D721Med (cell line): ENCODE measurements around the gene RNF10.
A peak's percentile ranks its signal among the peaks of the same experiment; 100 is the strongest.

ENCODE experiments used
- DNase-seq: peaks from one replicate; pipeline ENCODE4 v3.0.0; 2011; ENCODE audit warnings: low spot score; ENCODE audit not compliant: insufficient read length
- FAIRE-seq: peaks from 2 replicates; lab custom pipeline; 2011; peaks lifted over from hg19 to GRCh38; lab: Jason Lieb, UNC
- TF ChIP-seq, protein P1 (sequence below): IDR thresholded peaks from 2 replicates; pipeline ENCODE4 v1.5.1; 2012; ENCODE audit warnings: mild to moderate bottlenecking, control low read depth; ENCODE audit not compliant: insufficient read depth; ENCODE audit errors: missing control alignments

Gene RNF10

DNA sequence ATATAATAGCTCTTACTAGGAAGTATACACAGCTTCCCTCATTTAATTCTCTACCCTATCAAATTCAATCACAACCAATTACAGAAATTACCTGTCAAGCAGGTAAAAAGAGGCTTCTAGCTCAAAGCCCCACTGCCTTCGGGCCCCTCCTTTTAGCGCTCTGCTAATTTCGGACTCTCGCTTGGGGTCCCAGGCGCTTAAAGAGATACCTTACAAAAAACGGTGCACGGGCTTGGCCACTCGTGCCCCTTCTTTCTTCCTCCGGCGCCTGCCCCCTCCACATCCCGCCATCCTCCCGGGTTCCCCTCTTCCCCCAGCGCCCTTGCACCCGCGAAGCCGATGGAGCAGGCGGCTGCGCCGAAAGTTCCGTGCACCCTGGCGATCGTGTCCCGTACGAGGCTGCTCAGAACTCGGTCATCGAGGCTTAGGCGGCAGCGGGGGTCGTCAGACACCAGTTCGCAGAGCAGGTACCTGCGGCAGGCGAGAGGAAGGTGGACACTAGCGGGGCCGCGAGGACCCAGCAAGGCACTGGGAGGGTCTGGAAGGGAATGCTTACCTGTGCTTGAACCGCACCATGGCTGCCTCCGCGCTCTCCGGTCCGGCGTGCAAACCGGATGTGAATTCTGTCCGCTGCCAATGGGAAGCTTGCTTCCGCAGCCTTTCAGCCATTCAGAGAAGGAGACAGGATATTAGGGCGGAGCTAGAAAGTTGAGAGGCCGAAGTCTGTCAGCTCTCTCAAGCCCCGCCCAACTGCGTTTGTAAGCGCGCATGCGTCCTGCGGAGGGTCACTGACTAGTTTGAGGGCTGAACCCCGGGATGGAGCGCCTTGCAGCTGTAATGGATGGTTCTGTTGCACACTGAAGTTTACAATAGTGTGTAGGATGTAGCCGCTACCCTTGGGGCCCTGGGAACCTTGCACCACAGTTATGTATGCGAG lies 46.9 kb downstream of the RNF10 start, which contains the start of gene POP5:
TSS of gene POP5 (minus strand) at position 616 of the 937 bp plus-strand sequence. CDS start at position 576, 40 bp downstream.
- FAIRE-seq (no peak), DNase-seq (peak; percentile 60)
- TF ChIP-seq, protein P1, sequence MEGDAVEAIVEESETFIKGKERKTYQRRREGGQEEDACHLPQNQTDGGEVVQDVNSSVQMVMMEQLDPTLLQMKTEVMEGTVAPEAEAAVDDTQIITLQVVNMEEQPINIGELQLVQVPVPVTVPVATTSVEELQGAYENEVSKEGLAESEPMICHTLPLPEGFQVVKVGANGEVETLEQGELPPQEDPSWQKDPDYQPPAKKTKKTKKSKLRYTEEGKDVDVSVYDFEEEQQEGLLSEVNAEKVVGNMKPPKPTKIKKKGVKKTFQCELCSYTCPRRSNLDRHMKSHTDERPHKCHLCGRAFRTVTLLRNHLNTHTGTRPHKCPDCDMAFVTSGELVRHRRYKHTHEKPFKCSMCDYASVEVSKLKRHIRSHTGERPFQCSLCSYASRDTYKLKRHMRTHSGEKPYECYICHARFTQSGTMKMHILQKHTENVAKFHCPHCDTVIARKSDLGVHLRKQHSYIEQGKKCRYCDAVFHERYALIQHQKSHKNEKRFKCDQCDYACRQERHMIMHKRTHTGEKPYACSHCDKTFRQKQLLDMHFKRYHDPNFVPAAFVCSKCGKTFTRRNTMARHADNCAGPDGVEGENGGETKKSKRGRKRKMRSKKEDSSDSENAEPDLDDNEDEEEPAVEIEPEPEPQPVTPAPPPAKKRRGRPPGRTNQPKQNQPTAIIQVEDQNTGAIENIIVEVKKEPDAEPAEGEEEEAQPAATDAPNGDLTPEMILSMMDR = no peak

DNA sequence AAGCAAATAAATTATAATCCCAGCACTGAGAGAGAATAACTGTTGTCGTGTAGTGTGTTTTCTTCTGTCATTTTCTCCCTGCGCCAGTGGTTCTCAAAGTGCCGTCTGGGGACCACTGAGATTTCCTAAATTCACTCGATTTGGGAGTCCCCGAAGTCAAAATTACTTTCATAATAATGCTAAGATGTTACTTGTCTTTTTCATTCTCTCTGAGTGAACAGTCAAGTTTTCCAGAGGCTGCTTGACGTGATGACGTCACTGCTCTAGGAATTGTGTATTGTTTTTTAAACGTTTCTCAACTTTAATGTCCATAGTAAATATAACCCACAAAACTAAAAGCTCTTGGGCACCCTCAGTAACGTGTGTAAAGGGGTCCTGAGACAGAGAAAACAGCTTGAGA lies 47.8 kb downstream of the RNF10 start:
- TF ChIP-seq, protein P1 = no peak
- DNase-seq (no peak), FAIRE-seq (no peak)

DNA sequence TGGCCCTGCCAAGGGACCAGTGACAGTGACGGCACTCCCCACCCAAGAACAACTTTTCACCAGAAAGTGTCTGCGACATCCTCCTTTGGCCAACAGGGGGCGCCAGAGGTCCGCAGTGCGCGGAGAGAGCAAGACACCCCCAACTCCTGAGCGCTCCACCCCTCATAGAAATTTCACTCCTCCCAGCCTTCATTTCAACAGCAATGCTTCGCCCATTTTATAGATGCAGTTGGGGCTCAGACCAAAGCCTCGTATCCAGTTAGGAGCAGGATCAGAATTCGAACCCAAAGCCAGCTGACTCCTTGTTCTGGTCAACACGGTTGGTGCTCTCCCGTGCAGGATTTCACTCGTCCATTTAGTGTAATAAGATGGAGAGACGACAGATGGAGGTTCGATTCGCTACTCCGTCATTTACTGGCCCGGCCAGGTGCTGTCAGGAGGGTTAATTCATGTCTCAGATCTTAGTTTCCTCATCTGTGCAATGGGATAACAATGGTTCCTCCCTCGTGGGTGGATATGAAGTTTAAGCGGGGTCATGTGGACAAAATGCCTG lies 49.4 kb downstream of the RNF10 start:
- TF ChIP-seq, protein P1 = peak; percentile 83
- FAIRE-seq (no peak), DNase-seq (no peak)

DNA sequence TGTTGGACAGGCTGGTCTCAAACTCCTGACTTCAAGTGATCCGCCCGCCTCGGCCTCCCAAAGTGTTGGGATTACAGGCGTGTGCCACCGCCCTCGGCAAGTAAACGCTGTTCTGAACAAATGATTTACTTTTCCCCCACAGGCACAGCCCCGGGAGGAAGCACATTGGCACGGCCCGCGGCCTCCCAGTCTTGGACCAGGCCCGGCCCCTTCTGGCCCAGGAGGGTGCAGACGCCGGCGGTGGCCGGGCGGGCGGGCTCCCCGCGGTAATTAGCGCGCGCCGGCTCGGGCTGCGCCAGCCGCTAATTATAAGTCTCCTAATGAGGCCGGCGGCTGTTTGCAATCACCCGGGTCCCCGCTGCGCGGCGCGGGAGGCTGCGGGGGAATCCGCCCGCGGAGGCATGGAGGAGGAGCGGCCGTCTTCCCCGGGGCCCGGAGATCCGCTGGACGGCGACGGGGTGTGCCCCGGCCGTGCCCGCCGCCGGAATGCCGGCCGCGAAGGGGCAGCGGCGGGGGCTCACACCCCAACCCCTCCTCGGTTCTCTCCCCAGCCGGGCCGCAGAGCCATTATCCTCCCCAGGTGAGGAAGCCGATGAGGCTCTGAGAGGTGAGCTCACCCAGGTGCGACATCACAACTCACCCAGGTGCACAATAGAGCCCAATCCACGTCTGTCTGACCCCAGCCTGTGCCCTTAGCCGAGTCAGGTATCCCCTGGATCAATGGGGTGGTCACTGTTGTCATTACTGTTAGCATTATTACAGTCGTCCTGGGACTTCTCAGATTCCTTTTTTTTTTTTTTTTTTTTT lies 50.4 kb downstream of the RNF10 start:
- no peak for FAIRE-seq
- no peak for DNase-seq
- TF ChIP-seq, protein P1 = peak; percentile 36

DNA sequence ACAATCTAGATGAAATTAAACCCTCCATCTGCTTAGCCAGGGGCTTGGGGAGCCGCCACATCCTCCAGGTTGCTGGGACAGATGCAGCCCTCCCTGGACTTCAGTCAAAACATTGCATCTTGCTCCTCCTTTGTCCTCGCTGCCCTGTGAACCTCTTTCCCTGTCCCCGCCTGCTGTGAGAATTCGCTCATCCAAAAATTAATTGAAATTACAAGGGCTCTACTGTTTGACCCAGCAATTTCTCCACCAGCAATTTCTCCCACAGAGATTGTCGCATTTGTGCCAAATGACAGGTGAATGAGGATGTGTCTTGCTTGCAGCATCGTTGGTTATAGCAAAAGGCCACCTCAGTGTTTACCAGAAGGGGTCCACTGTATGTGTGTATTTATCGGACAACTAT lies 52.0 kb downstream of the RNF10 start:
- TF ChIP-seq, protein P1 = no peak
- FAIRE-seq (no peak), DNase-seq (no peak)

DNA sequence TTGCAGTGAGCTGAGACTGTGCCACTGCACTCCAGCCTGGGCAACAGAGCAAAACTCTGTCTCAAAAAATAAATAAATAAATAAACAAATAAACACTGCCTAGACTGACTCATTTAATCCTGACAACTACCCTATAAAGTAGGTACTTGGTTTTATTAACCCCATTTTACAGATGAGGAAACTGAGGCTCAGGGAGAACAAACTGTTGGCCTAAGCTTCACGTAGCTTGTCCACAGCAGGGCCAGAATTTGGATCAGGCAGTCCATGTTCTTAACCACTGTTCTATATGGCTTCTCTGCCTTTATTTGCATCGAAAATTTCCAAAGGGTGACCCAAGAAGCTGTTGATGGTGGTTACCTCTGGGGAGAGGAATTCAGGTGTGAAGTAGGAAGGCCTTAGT lies 52.7 kb downstream of the RNF10 start:
- TF ChIP-seq, protein P1 = no peak
- DNase-seq = no peak
- no peak for FAIRE-seq
